Kidney (tissue), 14 donors: Measurements from ENCODE around the gene C1orf21. TPM values are rescaled to one million over a fixed set of nuclear protein-coding genes. Genes with fewer than 3 reads are reported as not detected.
A peak's percentile ranks its signal among the peaks of the same experiment; 100 is the strongest.

Source experiments
- DNase-seq, 5 donors: peaks; one replicate each; pipeline ENCODE4 v3.0.0-alpha.2; 2013 to 2020
- FAIRE-seq: peaks from 2 replicates; lab custom pipeline; 2012; peaks lifted over from hg19 to GRCh38; lab: Jason Lieb, UNC
- H3K27ac ChIP-seq, 2 donors: one replicate each; pipeline ENCODE4 v1.7.0; 2013; ENCODE audit warnings: low read depth in 2 of 2, low read length in 2 of 2, inconsistent platforms in 1 of 2
- H3K27me3 ChIP-seq: one replicate; pipeline ENCODE4 v1.7.1; 2013; ENCODE audit warnings: low read length, inconsistent platforms; ENCODE audit not compliant: control insufficient read depth, insufficient read depth
- H3K36me3 ChIP-seq, 3 donors: one replicate each; pipeline versions ENCODE4 v1.7.0 to v1.7.1; 2013; ENCODE audit warnings: low read length in 3 of 3, control low read depth in 1 of 3, inconsistent platforms in 1 of 3; ENCODE audit not compliant: insufficient read depth in 3 of 3, control insufficient read depth in 2 of 3
- H3K4me1 ChIP-seq, 3 donors: one replicate each; pipeline versions ENCODE4 v1.7.0 to v1.7.1; 2013; ENCODE audit warnings: low read length in 3 of 3, inconsistent platforms in 1 of 3, low read depth in 1 of 3; ENCODE audit not compliant: control insufficient read depth in 2 of 3, insufficient read depth in 2 of 3
- H3K4me3 ChIP-seq, 3 donors: one replicate each; pipeline versions ENCODE4 v1.7.0 to v1.8.1; 2013; ENCODE audit warnings: low read length in 3 of 3, control low read depth in 1 of 3, inconsistent platforms in 1 of 3
- H3K9ac ChIP-seq, 3 donors: one replicate each; pipeline versions ENCODE4 v1.7.0 to v1.7.1; 2013; ENCODE audit warnings: low read length in 3 of 3, control low read depth in 1 of 3, inconsistent platforms in 1 of 3
- H3K9me3 ChIP-seq, 3 donors: one replicate each; pipeline versions ENCODE4 v1.7.0 to v1.7.1; 2013; ENCODE audit warnings: low read length in 3 of 3, control low read depth in 1 of 3, inconsistent platforms in 1 of 3; ENCODE audit not compliant: control insufficient read depth in 2 of 3, insufficient read depth in 1 of 3
- intact Hi-C: fragments of 100-400 bp; cut with DNase I; formaldehyde crosslinking; loops from one replicate; pipeline ENCODE4 v1.11.1; 2022
- polyA plus RNA-seq: library from polyadenylated mRNA; stranded (reverse); fragments of 350-450 nt; fragmentation: Illumina TruSeq; extraction: RNeasy Lipid Tissue Mini Kit (QIAGEN cat#74804); gene quantifications from one replicate; pipeline ENCODE4 v1.2.3, GENCODE V29; 2014; ENCODE audit warnings: low read depth, low replicate concordance; ENCODE audit not compliant: insufficient read depth
- total RNA-seq: library from RNA; stranded (reverse); fragmentation: NEBNext Ultra II Directional; extraction: Animal tissue kit (Norgen Biotek cat#: 25700); gene quantifications from one replicate; pipeline ENCODE4 v1.2.1, GENCODE V29; 2021
- TF ChIP-seq, protein P1 (sequence below): IDR thresholded peaks from 3 replicates; pipeline ENCODE4 v1.5.1; 2012; ENCODE audit warnings: mild to moderate bottlenecking, moderate library complexity, borderline replicate concordance; ENCODE audit not compliant: insufficient read depth; ENCODE audit errors: extremely low read depth
- donor health status: control.
- donor health status: control.
- donor health status: control.
- donor health status: control.
- donor health status: control.
- donor health status: DM: yes; HTN: yes; CAD: no.
- donor health status: Normal renal cell carcinoma (clear cell type).

The C1orf21 gene
- total and polyA plus RNA-seq, 2 donors from 2014 or later: 18.3 to 18.6 TPM

DNA sequence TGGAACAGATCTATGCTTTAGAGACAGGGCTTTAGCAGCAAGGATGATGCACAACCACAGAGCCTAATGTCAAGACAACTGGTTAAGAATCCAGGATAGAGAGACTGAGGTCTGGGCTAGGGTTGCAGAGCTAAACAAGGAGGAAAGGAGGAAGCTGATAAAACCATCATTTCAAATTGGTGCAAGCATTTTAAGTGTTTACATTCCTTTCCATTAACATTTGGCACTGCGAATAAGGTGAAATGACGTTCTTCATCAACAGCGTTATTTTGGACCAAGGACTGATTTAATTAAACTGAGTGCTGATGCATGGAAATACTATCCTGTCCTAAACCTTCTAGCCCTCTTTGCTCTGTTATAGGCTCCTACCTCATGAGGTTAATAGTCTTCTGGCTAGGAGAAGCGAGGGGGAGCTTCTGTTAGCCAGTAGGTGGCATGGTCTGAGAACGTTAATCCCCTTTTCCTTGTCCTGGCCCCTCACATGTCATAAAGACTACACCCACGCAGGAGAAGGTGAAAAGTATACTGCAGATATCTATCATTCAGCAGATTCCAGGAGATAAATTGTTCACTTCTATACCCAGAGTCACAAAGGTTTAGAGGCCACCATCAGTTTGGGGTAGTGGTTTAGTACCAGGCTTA, 7.6 kb upstream of the C1orf21 start:
- H3K9me3 ChIP-seq: no peaks in the 10 kb centered on the region
- no peaks in the 10 kb centered on the region for H3K36me3 ChIP-seq
- H3K27ac ChIP-seq: no peak overlapping the region
- no peaks in the 10 kb centered on the region for H3K27me3 ChIP-seq
- H3K9ac ChIP-seq: no peak overlapping the region
- H3K4me3 ChIP-seq: no peak overlapping the region
- TF ChIP-seq, protein P1, sequence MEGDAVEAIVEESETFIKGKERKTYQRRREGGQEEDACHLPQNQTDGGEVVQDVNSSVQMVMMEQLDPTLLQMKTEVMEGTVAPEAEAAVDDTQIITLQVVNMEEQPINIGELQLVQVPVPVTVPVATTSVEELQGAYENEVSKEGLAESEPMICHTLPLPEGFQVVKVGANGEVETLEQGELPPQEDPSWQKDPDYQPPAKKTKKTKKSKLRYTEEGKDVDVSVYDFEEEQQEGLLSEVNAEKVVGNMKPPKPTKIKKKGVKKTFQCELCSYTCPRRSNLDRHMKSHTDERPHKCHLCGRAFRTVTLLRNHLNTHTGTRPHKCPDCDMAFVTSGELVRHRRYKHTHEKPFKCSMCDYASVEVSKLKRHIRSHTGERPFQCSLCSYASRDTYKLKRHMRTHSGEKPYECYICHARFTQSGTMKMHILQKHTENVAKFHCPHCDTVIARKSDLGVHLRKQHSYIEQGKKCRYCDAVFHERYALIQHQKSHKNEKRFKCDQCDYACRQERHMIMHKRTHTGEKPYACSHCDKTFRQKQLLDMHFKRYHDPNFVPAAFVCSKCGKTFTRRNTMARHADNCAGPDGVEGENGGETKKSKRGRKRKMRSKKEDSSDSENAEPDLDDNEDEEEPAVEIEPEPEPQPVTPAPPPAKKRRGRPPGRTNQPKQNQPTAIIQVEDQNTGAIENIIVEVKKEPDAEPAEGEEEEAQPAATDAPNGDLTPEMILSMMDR: no peak
- intact Hi-C loops: no loop called here
- DNase-seq (peak in 3 of 5 donors; percentile 14 to 35 (median 26)), FAIRE-seq (no peak)
- H3K4me1 ChIP-seq: no peaks in the 10 kb centered on the region

DNA sequence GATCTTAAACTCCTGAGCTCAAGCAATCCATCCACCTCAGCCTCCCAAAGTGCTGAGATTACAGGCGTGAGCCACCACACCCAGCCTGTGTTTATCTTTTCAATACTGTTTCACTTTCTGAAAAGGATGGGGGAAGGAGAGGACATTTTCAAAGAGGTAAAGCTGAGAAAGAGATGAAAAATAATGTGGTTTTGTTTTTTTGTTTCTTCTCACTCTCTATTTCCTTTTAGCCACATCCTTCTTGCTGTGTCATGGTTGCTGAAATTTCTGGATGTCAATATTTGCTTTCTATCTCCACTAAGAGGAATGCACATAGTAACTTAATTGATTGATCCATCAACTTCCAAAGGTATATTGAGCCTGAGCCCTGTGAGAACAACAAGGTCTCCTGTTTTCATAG, 6.4 kb upstream of the C1orf21 start:
- no peak overlapping the region for H3K4me3 ChIP-seq
- no peaks in the 10 kb centered on the region for H3K4me1 ChIP-seq
- TF ChIP-seq, protein P1: no peak
- intact Hi-C loops: no loop called here
- H3K27me3 ChIP-seq: no peaks in the 10 kb centered on the region
- no peak overlapping the region for H3K27ac ChIP-seq
- H3K9ac ChIP-seq: no peak overlapping the region
- FAIRE-seq: no peak
- DNase-seq: no peak
- no peaks in the 10 kb centered on the region for H3K9me3 ChIP-seq
- H3K36me3 ChIP-seq: no peaks in the 10 kb centered on the region

DNA sequence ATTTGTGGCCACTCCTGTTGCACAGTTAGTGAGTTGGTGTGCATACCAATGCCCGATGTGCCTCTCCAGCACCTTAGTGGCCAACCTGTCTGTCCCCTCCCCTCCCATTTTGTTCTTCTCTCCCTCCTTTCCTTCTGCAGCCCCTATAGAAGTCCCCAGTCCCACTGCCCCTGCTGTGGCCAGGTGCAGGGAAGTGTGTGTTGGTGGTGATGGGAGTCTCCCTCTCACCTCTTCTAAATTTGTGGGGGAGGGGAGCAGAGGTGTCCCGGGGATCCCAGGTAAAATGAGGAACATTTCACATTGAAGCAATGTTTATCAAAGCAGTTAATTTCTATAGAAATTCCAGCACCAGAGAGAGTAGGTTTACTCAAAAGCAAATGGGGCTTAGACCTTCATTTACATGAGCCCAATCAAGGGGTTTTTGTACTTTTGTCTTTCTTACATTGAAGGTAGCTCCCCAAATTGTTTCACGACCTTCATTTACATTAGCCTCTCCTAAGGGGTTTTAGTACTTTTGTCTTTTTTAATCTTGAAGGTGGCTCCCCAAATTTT, 3.0 kb upstream of the C1orf21 start:
- Histone ChIP-seq H3K4me1 (peaks cover 0 to 6% (median 0%) of the 10 kb centered on the region in 3 donors), H3K36me3 (no peaks in the 10 kb centered on the region), H3K27me3 (no peaks in the 10 kb centered on the region), H3K9ac (no peak overlapping the region), H3K27ac (no peak overlapping the region), H3K9me3 (no peaks in the 10 kb centered on the region), H3K4me3 (no peak overlapping the region)
- FAIRE-seq: no peak
- intact Hi-C loops: no loop called here
- no peak for DNase-seq
- TF ChIP-seq, protein P1: no peak
